ENCODE results near the gene ATF6B.
"Not testable (repeated sequence)": the region's sequence is repeated elsewhere in the genome, so short reads cannot be mapped to it uniquely, and the experiment has no call there.

GRCh38 chr6:32068315-32068714 is 59.7 kb downstream of the ATF6B start:
- not testable (repeated sequence) for TF ChIP-seq CTCF, POLR2A, EP300 (IDR thresholded peaks at IDR 0.05)
